H1 (cell line): ENCODE measurements around the gene WDR48. TPM values are rescaled to one million over a fixed set of nuclear protein-coding genes. Genes with fewer than 3 reads are reported as not detected.

Experiments used
- CTCF ChIA-PET: fragments of 300-600 bp; sonication (Branson Sonifier 250); formaldehyde crosslinking; loops from one replicate; lab custom pipeline; 2021; ENCODE audit not compliant: partially characterized antibody; lab: Charles Lee
- POLR2A ChIA-PET: fragments of 300-600 bp; sonication (Branson Sonifier 250); formaldehyde crosslinking; loops from one replicate; lab custom pipeline; 2021; ENCODE audit warnings: inconsistent platforms; ENCODE audit not compliant: partially characterized antibody; lab: Charles Lee
- DNase-seq, 2 experiments: peaks; one replicate each; pipeline versions ENCODE4 v3.0.0 to v3.0.0-alpha.2; 2010 to 2022; ENCODE audit warnings: low spot score in 2 of 2, low read depth in 1 of 2, mixed read lengths in 1 of 2
- FAIRE-seq: peaks from 2 replicates; lab custom pipeline; 2011; peaks lifted over from hg19 to GRCh38; lab: Jason Lieb, UNC
- H2AFZ ChIP-seq: 2 replicates; pipeline ENCODE4 v1.8.1; 2012; ENCODE audit warnings: low read length, inconsistent platforms
- H2AK5ac ChIP-seq: 2 replicates; pipeline ENCODE4 v1.6.1; 2013; ENCODE audit warnings: low read depth, low read length
- H2BK120ac ChIP-seq: replicated peaks from 2 replicates; pipeline ENCODE3; 2013; ENCODE audit warnings: low read depth, low read length, inconsistent platforms
- H2BK12ac ChIP-seq: 2 replicates; pipeline ENCODE4 v1.6.1; 2013; ENCODE audit warnings: low read depth, low read length
- H2BK15ac ChIP-seq: 2 replicates; pipeline ENCODE4 v1.6.1; 2013; ENCODE audit warnings: low read length
- H2BK20ac ChIP-seq: 2 replicates; pipeline ENCODE4 v1.6.1; 2013; ENCODE audit warnings: low read length
- H2BK5ac ChIP-seq: 2 replicates; pipeline ENCODE4 v1.6.1; 2013; ENCODE audit warnings: low read depth, low read length
- H3K14ac ChIP-seq: 2 replicates; pipeline ENCODE4 v1.6.1; 2013; ENCODE audit warnings: inconsistent platforms; ENCODE audit not compliant: insufficient read length
- H3K18ac ChIP-seq: 2 replicates; pipeline ENCODE4 v1.6.1; 2013; ENCODE audit warnings: low read length; ENCODE audit errors: extremely low read depth
- H3K23ac ChIP-seq: 2 replicates; pipeline ENCODE4 v1.6.1; 2013; ENCODE audit warnings: inconsistent platforms; ENCODE audit not compliant: insufficient read length
- H3K23me2 ChIP-seq: 2 replicates; pipeline ENCODE4 v1.6.1; 2013; ENCODE audit warnings: low read depth, low read length
- H3K27ac ChIP-seq: 2 replicates; pipeline ENCODE4 v1.6.1; 2011; ENCODE audit warnings: low read depth, low read length, inconsistent platforms
- H3K27me3 ChIP-seq, 4 experiments: replicated peaks in 1 of 4; 1 replicate in 1 of 4; 2 replicates in 3 of 4; pipeline versions ENCODE4 v1.6.1 to v1.8.1; 2011 to 2013; ENCODE audit warnings: low read length in 3 of 4, mild to moderate bottlenecking in 3 of 4, inconsistent platforms in 2 of 4, mixed read lengths in 2 of 4, moderate library complexity in 1 of 4; ENCODE audit not compliant: control insufficient read depth in 3 of 4, insufficient read depth in 3 of 4; ENCODE audit errors: extremely low read depth in 1 of 4
- H3K36me3 ChIP-seq, 4 experiments: 2 replicates each; pipeline versions ENCODE4 v1.6.1 to v1.8.1; 2011 to 2013; ENCODE audit warnings: mild to moderate bottlenecking in 4 of 4, low read length in 3 of 4, moderate library complexity in 2 of 4, control low read depth in 1 of 4, inconsistent platforms in 1 of 4; ENCODE audit not compliant: insufficient read depth in 4 of 4, control insufficient read depth in 2 of 4
- H3K4ac ChIP-seq: replicated peaks from 2 replicates; pipeline ENCODE3; 2013; ENCODE audit warnings: low read length, low read depth, mixed read lengths, inconsistent platforms; ENCODE audit not compliant: insufficient read length
- H3K4me1 ChIP-seq, 4 experiments: replicated peaks in 1 of 4; 1 replicate in 1 of 4; 2 replicates in 3 of 4; pipeline versions ENCODE4 v1.6.1 to v1.8.1; 2011 to 2013; ENCODE audit warnings: low read length in 3 of 4, inconsistent platforms in 2 of 4, mixed read lengths in 1 of 4; ENCODE audit not compliant: insufficient read depth in 4 of 4, control insufficient read depth in 3 of 4
- H3K4me2 ChIP-seq, 2 experiments: 2 replicates each; pipeline versions ENCODE4 v1.6.1 to v1.8.1; 2011 to 2013; ENCODE audit warnings: low read depth in 2 of 2, low read length in 2 of 2, control low read depth in 1 of 2, inconsistent platforms in 1 of 2, mild to moderate bottlenecking in 1 of 2; ENCODE audit not compliant: insufficient read depth in 1 of 2
- H3K4me3 ChIP-seq, 4 experiments: fragments of 200-600, 300-600 bp in 1 of 4; sonication (generic), shearing (Covaris generic), sonication (Bioruptor Twin) in 1 of 4; 2 replicates each; pipeline versions ENCODE4 v1.5.1 to v1.8.1; 2011 to 2016; ENCODE audit warnings: low read length in 4 of 4, low read depth in 3 of 4, control low read depth in 2 of 4, inconsistent platforms in 2 of 4, mild to moderate bottlenecking in 2 of 4, mixed read lengths in 1 of 4, moderate library complexity in 1 of 4; ENCODE audit not compliant: insufficient read depth in 2 of 4; ENCODE audit errors: extremely low read depth in 1 of 4
- H3K56ac ChIP-seq: replicated peaks from 2 replicates; pipeline ENCODE3; 2013; ENCODE audit warnings: low read depth, mild to moderate bottlenecking, mixed read lengths, low read length, inconsistent platforms; ENCODE audit not compliant: insufficient read length
- H3K79me1 ChIP-seq: 2 replicates; pipeline ENCODE4 v1.6.1; 2013; ENCODE audit warnings: low read depth, low read length, control low read depth
- H3K79me2 ChIP-seq, 2 experiments: 2 replicates each; pipeline versions ENCODE4 v1.6.1 to v1.8.1; 2012 to 2013; ENCODE audit warnings: low read length in 2 of 2, mild to moderate bottlenecking in 2 of 2, inconsistent platforms in 1 of 2; ENCODE audit not compliant: insufficient read depth in 2 of 2, control insufficient read depth in 1 of 2
- H3K9ac ChIP-seq, 4 experiments: replicated peaks in 1 of 4; 1 replicate in 1 of 4; 2 replicates in 3 of 4; pipeline versions ENCODE4 v1.6.1 to v1.8.1; 2011 to 2013; ENCODE audit warnings: low read depth in 3 of 4, low read length in 3 of 4, control low read depth in 2 of 4, mild to moderate bottlenecking in 2 of 4, moderate library complexity in 2 of 4, inconsistent platforms in 1 of 4; ENCODE audit errors: extremely low read depth in 1 of 4
- H3K9me3 ChIP-seq, 2 experiments: 2 replicates each; pipeline versions ENCODE4 v1.6.1 to v1.8.1; 2012 to 2013; ENCODE audit warnings: mild to moderate bottlenecking in 2 of 2, moderate library complexity in 2 of 2, control low read depth in 1 of 2, inconsistent platforms in 1 of 2, low read depth in 1 of 2, low read length in 1 of 2, mixed read lengths in 1 of 2; ENCODE audit not compliant: insufficient read depth in 2 of 2
- H4K20me1 ChIP-seq, 2 experiments: replicated peaks in 1 of 2; 2 replicates each; pipeline versions ENCODE3 to v1.8.1; 2011 to 2013; ENCODE audit warnings: inconsistent platforms in 2 of 2, low read length in 2 of 2, mild to moderate bottlenecking in 1 of 2; ENCODE audit not compliant: insufficient read depth in 2 of 2, control insufficient read depth in 1 of 2
- H4K5ac ChIP-seq: 2 replicates; pipeline ENCODE4 v1.6.1; 2013; ENCODE audit warnings: low read length, low read depth, mixed read lengths, inconsistent platforms; ENCODE audit not compliant: insufficient read length
- H4K8ac ChIP-seq: 2 replicates; pipeline ENCODE4 v1.8.0; 2013; ENCODE audit warnings: mild to moderate bottlenecking, moderate library complexity, low read length, inconsistent platforms; ENCODE audit not compliant: insufficient read depth; ENCODE audit errors: extremely low read depth
- H4K91ac ChIP-seq: replicated peaks from 2 replicates; pipeline ENCODE3; 2013; ENCODE audit warnings: low read length, mixed read lengths, inconsistent platforms; ENCODE audit not compliant: insufficient read length
- CBX5 ChIP-seq: fragments of 300-800, 300-1000 bp; sonication (generic); IDR thresholded peaks from 2 replicates; pipeline ENCODE4 v1.7.1; 2016; ENCODE audit warnings: antibody characterized with exemption, low read length, low read depth
- CBX8 ChIP-seq: fragments of 300-800, 300-1000 bp; sonication (generic); IDR thresholded peaks from 2 replicates; pipeline ENCODE4 v1.7.1; 2016; ENCODE audit warnings: low read depth, low read length, borderline replicate concordance
- HDAC2 ChIP-seq, 2 experiments: fragments of 300-600 bp in 1 of 2; sonication (generic) in 1 of 2; IDR thresholded peaks; 2 replicates each; pipeline ENCODE4 v1.6.1; 2011 to 2012; ENCODE audit warnings: low read depth in 2 of 2, low read length in 2 of 2, mild to moderate bottlenecking in 2 of 2, moderate library complexity in 2 of 2, borderline replicate concordance in 1 of 2, inconsistent platforms in 1 of 2
- HDAC6 ChIP-seq: IDR thresholded peaks from one replicate; pipeline ENCODE4 v1.7.1; 2012; ENCODE audit warnings: low read depth, mild to moderate bottlenecking, inconsistent platforms, low read length, moderate library complexity
- KDM5A ChIP-seq: fragments of 200-600 bp; IDR thresholded peaks from 2 replicates; pipeline ENCODE4 v1.7.1; 2012; ENCODE audit warnings: mild to moderate bottlenecking, low read length, inconsistent platforms, mixed read lengths
- PHF8 ChIP-seq: fragments of 200-600 bp; sonication (generic); conservative IDR thresholded peaks from 2 replicates; pipeline ENCODE4 v1.7.1; 2012; ENCODE audit warnings: low read depth, mild to moderate bottlenecking, inconsistent platforms, low read length, moderate library complexity
- POLR2AphosphoS5 ChIP-seq: IDR thresholded peaks from 2 replicates; pipeline ENCODE4 v1.6.1; 2011; ENCODE audit warnings: low read depth, low read length
- POU5F1 ChIP-seq: IDR thresholded peaks from 2 replicates; pipeline ENCODE4 v1.6.1; 2011; ENCODE audit warnings: low read depth, mild to moderate bottlenecking, low read length, moderate library complexity
- RAD21 ChIP-seq, 2 experiments: IDR thresholded peaks in 1 of 2; conservative IDR thresholded peaks in 1 of 2; 2 replicates each; pipeline ENCODE4 v1.6.1; 2011; ENCODE audit warnings: low read depth in 2 of 2, low read length in 2 of 2, improper control_type of control experiment in 1 of 2, inconsistent platforms in 1 of 2, mild to moderate bottlenecking in 1 of 2, moderate library complexity in 1 of 2
- SIRT6 ChIP-seq: IDR thresholded peaks from one replicate; pipeline ENCODE4 v1.7.1; 2012; ENCODE audit warnings: low read length, inconsistent platforms
- WGBS, 2 experiments: shearing (Covaris generic) in 1 of 2; methylation state at CpG; one replicate each; pipeline versions ENCODE4 v1.1.6 to v1.1.7; 2013 to 2015; ENCODE audit warnings: low lambda C conversion rate in 2 of 2, mixed read lengths in 2 of 2, inconsistent platforms in 1 of 2, low coverage in 1 of 2, missing lambda C conversion rate in 1 of 2; ENCODE audit not compliant: insufficient replicate concordance in 2 of 2, insufficient coverage in 1 of 2, insufficient read length in 1 of 2; ENCODE audit errors: extremely low coverage in 1 of 2, missing lambda C conversion rate in 1 of 2; 5-methylcytosine and 5-hydroxymethylcytosine counted together
- polyA plus RNA-seq, 7 experiments: library from polyadenylated mRNA; depleted of rRNA in 3 of 7; stranded (reverse) in 5 of 7; unstranded in 2 of 7; fragments of >200 nt in 5 of 7; fragments of 200-250 nt in 2 of 7; gene quantifications; 1 replicate in 5 of 7; 2 replicates in 1 of 7; 4 replicates in 1 of 7; pipeline versions ENCODE4 v1.2.1 to v1.2.3, GENCODE V29; 2011 to 2013; ENCODE audit warnings: missing spikeins in 2 of 7, mixed read lengths in 2 of 7
- total RNA-seq: library from RNA; stranded (reverse); fragmentation: NEBNext Ultra II Directional; extraction: Animal tissue kit (Norgen Biotek cat#: 25700); gene quantifications from 2 replicates; pipeline ENCODE4 v1.2.1, GENCODE V29; 2021

WDR48 gene
- total and polyA plus RNA-seq, 2 of the 8 experiments (the other 6 are each of a cell fraction or from before 2014, with no cell fraction given), result 21.2 to 54.1 TPM

DNA sequence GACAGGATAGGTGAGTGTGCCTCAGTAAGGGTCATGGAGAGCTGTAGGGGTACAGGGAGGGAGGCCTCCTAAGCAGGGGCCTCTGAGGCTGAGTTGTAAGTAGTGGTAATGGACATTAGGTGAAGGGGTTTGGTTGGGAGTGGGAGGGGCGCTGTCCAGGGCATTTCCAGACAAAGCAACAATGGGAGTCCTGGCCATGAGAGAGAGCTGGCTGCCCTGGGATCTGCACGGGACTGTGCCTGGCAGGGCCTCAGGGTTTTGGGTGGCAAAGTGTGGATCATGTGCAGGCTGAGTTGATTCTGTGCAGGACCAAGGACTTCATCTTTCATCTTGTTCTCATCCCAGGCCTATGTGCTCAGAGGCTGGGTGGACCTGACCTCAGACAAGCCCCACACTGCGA, 60.3 kb downstream of the WDR48 start:
- H3K27me3 ChIP-seq, result peaks cover 0 to 8% (median 2%) of the 10 kb centered on the region in 4 experiments; a peak in 1 of 7 replicates
- H2AK5ac ChIP-seq, result no peak overlapping the region
- CTCF ChIA-PET, result interaction anchor here (1.2 to 10.4 kb wide), 3 partner anchors 14 to 180 kb away, joined by 4 to 95 read pairs (median 6); no protein-coding TSS in a partner anchor

More for the DNA sequence above, 60.3 kb downstream of the WDR48 start:
- no peak overlapping the region for H4K91ac ChIP-seq
- 82% methylated on average over 3 of the region's 3 CpGs; no CpG with 5 or more reads in 1 of the 2 experiments for WGBS, 2 experiments
- POLR2A ChIA-PET, result interaction anchor here (0.6 kb wide), 1 partner anchor 62 kb away, joined by 3 read pairs; no protein-coding TSS in a partner anchor
- no peak overlapping the region for H3K4me2 ChIP-seq
- FAIRE-seq (no peak), DNase-seq (no peak)
- H3K14ac ChIP-seq, result no peak overlapping the region
- H3K23ac ChIP-seq, result no peak overlapping the region
- no peak overlapping the region for H2BK5ac ChIP-seq
- no peak overlapping the region for H3K18ac ChIP-seq
- H3K9ac ChIP-seq, result no peak overlapping the region
- H3K4me3 ChIP-seq, result no peak overlapping the region
- H3K36me3 ChIP-seq, result no peaks in the 10 kb centered on the region
- H3K4me1 ChIP-seq, result no peaks in the 10 kb centered on the region
- H3K9me3 ChIP-seq, result no peaks in the 10 kb centered on the region
- no peak overlapping the region for H3K4ac ChIP-seq
- no peak overlapping the region for H3K27ac ChIP-seq
- H2BK15ac ChIP-seq, result no peak overlapping the region
- no peak overlapping the region for H3K56ac ChIP-seq
- no peak overlapping the region for H2BK20ac ChIP-seq
- no peak overlapping the region for H2BK120ac ChIP-seq
- no peak overlapping the region for H2AFZ ChIP-seq
- TF ChIP-seq CBX8 (no peak), POLR2AphosphoS5 (no peak), HDAC6 (no peak), PHF8 (no peak), RAD21 (IDR thresholded peaks at IDR 0.05 in 1 of 2, conservative IDR thresholded peaks at IDR 0.05 in 1 of 2; ENCODE audit: low read depth in 2 of 2, low read length in 2 of 2) (no peak), HDAC2 (IDR thresholded peaks at IDR 0.05; ENCODE audit: borderline replicate concordance in 1 of 2, low read depth in 2 of 2, low read length in 2 of 2) (no peak), CBX5 (no peak), KDM5A (no peak), SIRT6 (no peak), POU5F1 (no peak)
- no peaks in the 10 kb centered on the region for H4K20me1 ChIP-seq
- H2BK12ac ChIP-seq, result no peak overlapping the region
- no peak overlapping the region for H4K8ac ChIP-seq
- no peaks in the 10 kb centered on the region for H3K79me2 ChIP-seq
- peaks cover 5% of the 10 kb centered on the region; the same call in 1 of the 2 replicates for H3K23me2 ChIP-seq
- H4K5ac ChIP-seq, result no peak overlapping the region
- H3K79me1 ChIP-seq, result no peaks in the 10 kb centered on the region
